ENCODE results near the gene AS3MT.

GRCh38 chr10:102917962-102918816, 48.9 kb downstream of the AS3MT start, which contains the start of gene CNNM2:
- TF ChIP-seq ZBED1 (IDR thresholded peaks at IDR 0.05; ENCODE audit: borderline replicate concordance) (no peak), CTCF (IDR thresholded peaks at IDR 0.05 in 2 of 3, conservative IDR thresholded peaks at IDR 0.05 in 1 of 3; ENCODE audit: control insufficient read depth in 2 of 3, extremely low read depth in 1 of 3, insufficient read depth in 1 of 3, low read depth in 3 of 3, low read length in 3 of 3) (no peak)
